CD8-positive, alpha-beta memory T cell (primary cell): ENCODE data around the gene ABLIM2. TPM values are rescaled to one million over a fixed set of nuclear protein-coding genes. Genes with fewer than 3 reads are reported as not detected.

Experiments
- CTCF ChIA-PET: fragments of 350-600 bp; sonication (Branson Sonifier 250); formaldehyde crosslinking; loops from one replicate; lab custom pipeline; 2021; ENCODE audit warnings: antibody characterized with exemption; lab: Charles Lee
- POLR2A ChIA-PET: fragments of 350-600 bp; sonication (Branson Sonifier 250); formaldehyde crosslinking; loops from one replicate; lab custom pipeline; 2021; ENCODE audit warnings: antibody characterized with exemption; lab: Charles Lee
- DNase-seq, 5 donors: peaks; one replicate each; pipeline versions ENCODE4 v3.0.0 to v3.0.0-alpha.2; 2020 to 2022; ENCODE audit warnings: mixed read lengths in 1 of 5
- H3K27ac ChIP-seq: one replicate; pipeline ENCODE4 v1.7.0; 2013; ENCODE audit warnings: low read depth, mild to moderate bottlenecking, low read length, moderate library complexity
- H3K27me3 ChIP-seq: 2 replicates; pipeline ENCODE4 v1.7.0; 2013; ENCODE audit warnings: low read length, mild to moderate bottlenecking; ENCODE audit not compliant: insufficient read depth, poor library complexity, severe bottlenecking
- H3K36me3 ChIP-seq: 2 replicates; pipeline ENCODE4 v1.7.0; 2013; ENCODE audit warnings: mild to moderate bottlenecking, low read length, moderate library complexity; ENCODE audit not compliant: insufficient read depth
- H3K4me1 ChIP-seq: 2 replicates; pipeline ENCODE4 v1.7.0; 2013; ENCODE audit warnings: mild to moderate bottlenecking, low read length, moderate library complexity; ENCODE audit not compliant: insufficient read depth
- H3K4me3 ChIP-seq: 2 replicates; pipeline ENCODE4 v1.7.0; 2013; ENCODE audit warnings: mild to moderate bottlenecking, low read length
- H3K9me3 ChIP-seq: 2 replicates; pipeline ENCODE4 v1.7.0; 2013; ENCODE audit warnings: mild to moderate bottlenecking, low read length
- H3K27ac Mint-ChIP-seq, 8 donors: one replicate each; pipeline ENCODE4 v1.8.0; 2020 to 2021; ENCODE audit warnings: mixed read lengths in 8 of 8, mild to moderate bottlenecking in 6 of 8, inconsistent platforms in 3 of 8, moderate library complexity in 3 of 8
- H3K27me3 Mint-ChIP-seq, 2 donors: one replicate each; pipeline ENCODE4 v1.8.0; 2020 to 2021; ENCODE audit warnings: mixed read lengths in 2 of 2, mild to moderate bottlenecking in 1 of 2, moderate library complexity in 1 of 2
- H3K36me3 Mint-ChIP-seq, 3 donors: one replicate each; pipeline ENCODE4 v1.8.0; 2020 to 2021; ENCODE audit warnings: mixed read lengths in 3 of 3, inconsistent platforms in 1 of 3, mild to moderate bottlenecking in 1 of 3
- H3K4me1 Mint-ChIP-seq, 3 donors: one replicate each; pipeline ENCODE4 v1.8.0; 2020 to 2021; ENCODE audit warnings: mixed read lengths in 3 of 3, inconsistent platforms in 1 of 3, mild to moderate bottlenecking in 1 of 3
- H3K4me3 Mint-ChIP-seq, 7 donors: one replicate each; pipeline ENCODE4 v1.8.0; 2020 to 2021; ENCODE audit warnings: mixed read lengths in 7 of 7, mild to moderate bottlenecking in 6 of 7, moderate library complexity in 4 of 7, inconsistent platforms in 2 of 7
- H3K9me3 Mint-ChIP-seq, 5 donors: one replicate each; pipeline ENCODE4 v1.8.0; 2020 to 2022; ENCODE audit warnings: mixed read lengths in 5 of 5, mild to moderate bottlenecking in 3 of 5, moderate library complexity in 2 of 5, inconsistent platforms in 1 of 5
- polyA plus RNA-seq: library from polyadenylated mRNA; unstranded; fragments of 300-500 nt; fragmentation: Illumina TruSeq; gene quantifications from one replicate; pipeline ENCODE4 v1.2.3, GENCODE V29; 2021
- total RNA-seq, 2 experiments: library from RNA; stranded (reverse); gene quantifications; one replicate each; pipeline ENCODE4 v1.2.3, GENCODE V29; 2021

The ABLIM2 gene
- total and polyA plus RNA-seq, 3 experiments from 2014 or later, result 0.72 to 1.2 (median 1.1) TPM

- no peaks in the 10 kb centered on the region for H3K36me3 ChIP-seq
- POLR2A ChIA-PET, result no interaction called here
- H3K4me1 Mint-ChIP-seq, result no peaks in the 10 kb centered on the region
- H3K4me1 ChIP-seq, result no peaks in the 10 kb centered on the region
- H3K36me3 Mint-ChIP-seq, result peaks cover 0 to 5% (median 1%) of the 10 kb centered on the region in 3 donors
- no peaks in the 10 kb centered on the region for H3K9me3 Mint-ChIP-seq
- DNase-seq, result no peak
- CTCF ChIA-PET, result no interaction called here
- H3K4me3 Mint-ChIP-seq, result no peak overlapping the region
- no peak overlapping the region for H3K27ac Mint-ChIP-seq
- no peak overlapping the region for H3K27ac ChIP-seq
- no peak overlapping the region for H3K4me3 ChIP-seq
- no peaks in the 10 kb centered on the region for H3K27me3 Mint-ChIP-seq
- no peaks in the 10 kb centered on the region for H3K9me3 ChIP-seq
- H3K27me3 ChIP-seq, result no peaks in the 10 kb centered on the region
Observed at GRCh38 chr4:8103421-8104390, 54.9 kb downstream of the ABLIM2 start.

- POLR2A ChIA-PET, result no interaction called here
- no peak overlapping the region for H3K27ac ChIP-seq
- H3K4me1 Mint-ChIP-seq, result no peaks in the 10 kb centered on the region
- H3K4me3 ChIP-seq, result no peak overlapping the region
- H3K27me3 ChIP-seq, result no peaks in the 10 kb centered on the region
- no peaks in the 10 kb centered on the region for H3K4me1 ChIP-seq
- H3K36me3 ChIP-seq, result no peaks in the 10 kb centered on the region
- no peaks in the 10 kb centered on the region for H3K9me3 ChIP-seq
- peaks cover 0 to 5% (median 1%) of the 10 kb centered on the region in 3 donors for H3K36me3 Mint-ChIP-seq
- no peaks in the 10 kb centered on the region for H3K9me3 Mint-ChIP-seq
- no peak for DNase-seq
- no peaks in the 10 kb centered on the region for H3K27me3 Mint-ChIP-seq
- peak overlapping the region in 1 of 8 donors; percentile 54 for H3K27ac Mint-ChIP-seq
- H3K4me3 Mint-ChIP-seq, result no peak overlapping the region
- CTCF ChIA-PET, result no interaction called here
Observed at GRCh38 chr4:8102831-8103230, 55.8 kb downstream of the ABLIM2 start.

DNA sequence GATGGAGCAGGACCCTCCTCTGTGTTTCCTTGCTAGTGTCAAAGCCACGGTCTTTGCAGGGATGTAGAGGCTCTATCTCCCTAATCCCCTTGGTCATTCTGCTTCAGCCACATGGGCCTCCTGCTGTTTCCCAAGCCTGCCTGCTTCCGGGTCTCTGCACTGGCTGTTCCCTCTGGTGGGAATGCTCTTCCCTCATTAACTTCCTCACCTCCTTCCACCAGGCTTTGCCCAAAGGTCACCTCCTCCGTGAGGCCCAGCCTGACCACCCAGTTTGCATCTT, 56.6 kb downstream of the ABLIM2 start:
- Histone ChIP-seq H3K4me3 (no peak overlapping the region), H3K9me3 (no peaks in the 10 kb centered on the region), H3K4me1 (no peaks in the 10 kb centered on the region), H3K27me3 (no peaks in the 10 kb centered on the region), H3K36me3 (no peaks in the 10 kb centered on the region), H3K27ac (no peak overlapping the region)
- no peaks in the 10 kb centered on the region for H3K27me3 Mint-ChIP-seq
- no peak for DNase-seq
- ChIA-PET POLR2A (no interaction called here), CTCF (no interaction called here)
- no peaks in the 10 kb centered on the region for H3K9me3 Mint-ChIP-seq
- peaks cover 0 to 5% (median 1%) of the 10 kb centered on the region in 3 donors for H3K36me3 Mint-ChIP-seq
- no peaks in the 10 kb centered on the region for H3K4me1 Mint-ChIP-seq
- no peak overlapping the region for H3K4me3 Mint-ChIP-seq
- H3K27ac Mint-ChIP-seq, result no peak overlapping the region

- H3K27ac Mint-ChIP-seq, result no peak overlapping the region
- H3K4me1 ChIP-seq, result no peaks in the 10 kb centered on the region
- ChIA-PET CTCF (no interaction called here), POLR2A (no interaction called here)
- no peaks in the 10 kb centered on the region for H3K9me3 Mint-ChIP-seq
- H3K4me1 Mint-ChIP-seq, result no peaks in the 10 kb centered on the region
- no peak for DNase-seq
- H3K27ac ChIP-seq, result no peak overlapping the region
- no peaks in the 10 kb centered on the region for H3K27me3 Mint-ChIP-seq
- peaks cover 0 to 5% (median 1%) of the 10 kb centered on the region in 3 donors for H3K36me3 Mint-ChIP-seq
- H3K27me3 ChIP-seq, result no peaks in the 10 kb centered on the region
- H3K9me3 ChIP-seq, result no peaks in the 10 kb centered on the region
- no peak overlapping the region for H3K4me3 ChIP-seq
- no peak overlapping the region for H3K4me3 Mint-ChIP-seq
- no peaks in the 10 kb centered on the region for H3K36me3 ChIP-seq
Observed at GRCh38 chr4:8101213-8102075, 57.2 kb downstream of the ABLIM2 start.

- no peak overlapping the region for H3K4me3 ChIP-seq
- H3K27ac ChIP-seq, result no peak overlapping the region
- ChIA-PET CTCF (interaction anchor here (0.7 kb wide), 1 partner anchor 1557 kb away, joined by 3 read pairs; no protein-coding TSS in a partner anchor), POLR2A (interaction anchor here (0.6 kb wide), 1 partner anchor 614 kb away, joined by 7 read pairs; no protein-coding TSS in a partner anchor)
- Mint-ChIP-seq H3K4me1 (no peaks in the 10 kb centered on the region), H3K9me3 (peaks cover 0 to 9% (median 3%) of the 10 kb centered on the region in 5 donors), H3K27ac (no peak overlapping the region), H3K36me3 (peaks cover 9 to 13% (median 10%) of the 10 kb centered on the region in 3 donors), H3K4me3 (no peak overlapping the region), H3K27me3 (no peaks in the 10 kb centered on the region)
- DNase-seq, result no peak
- H3K27me3 ChIP-seq, result no peaks in the 10 kb centered on the region
- H3K9me3 ChIP-seq, result no peaks in the 10 kb centered on the region
- no peaks in the 10 kb centered on the region for H3K36me3 ChIP-seq
- no peaks in the 10 kb centered on the region for H3K4me1 ChIP-seq
Observed at GRCh38 chr4:8099981-8100464, 58.6 kb downstream of the ABLIM2 start.

DNA sequence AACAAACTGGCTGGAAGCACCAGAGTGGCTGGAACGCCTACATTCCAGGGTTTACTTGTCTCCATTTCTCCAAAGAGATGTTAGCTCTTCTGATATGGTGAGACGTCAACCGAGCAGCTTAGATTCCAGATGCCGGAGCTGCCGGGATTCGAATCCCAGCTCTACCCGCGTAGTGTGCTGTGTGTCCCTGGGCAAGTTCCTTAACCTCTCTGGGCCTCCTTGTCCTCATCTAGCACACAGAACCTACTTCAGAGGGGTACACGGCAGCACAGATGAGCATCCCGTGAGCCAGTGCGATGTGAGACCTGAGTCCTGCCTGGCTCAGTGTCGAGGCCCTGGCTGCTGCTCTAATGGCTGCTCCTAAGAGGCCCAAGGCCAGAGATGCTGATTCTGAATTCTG, 60.1 kb downstream of the ABLIM2 start:
- no peak overlapping the region for H3K4me3 ChIP-seq
- no peaks in the 10 kb centered on the region for H3K9me3 ChIP-seq
- POLR2A ChIA-PET, result no interaction called here
- H3K36me3 Mint-ChIP-seq, result peaks cover 9 to 27% (median 10%) of the 10 kb centered on the region in 3 donors
- H3K27ac ChIP-seq, result no peak overlapping the region
- H3K9me3 Mint-ChIP-seq, result peaks cover 9 to 22% (median 17%) of the 10 kb centered on the region in 5 donors
- H3K27ac Mint-ChIP-seq, result no peak overlapping the region
- no peaks in the 10 kb centered on the region for H3K4me1 Mint-ChIP-seq
- H3K4me3 Mint-ChIP-seq, result no peak overlapping the region
- H3K27me3 ChIP-seq, result no peaks in the 10 kb centered on the region
- H3K4me1 ChIP-seq, result no peaks in the 10 kb centered on the region
- CTCF ChIA-PET, result interaction anchor here (1.4 kb wide), 1 partner anchor 18 kb away, joined by 3 read pairs; no protein-coding TSS in a partner anchor
- DNase-seq, result no peak
- no peaks in the 10 kb centered on the region for H3K27me3 Mint-ChIP-seq
- no peaks in the 10 kb centered on the region for H3K36me3 ChIP-seq

- POLR2A ChIA-PET, result no interaction called here
- Histone ChIP-seq H3K4me1 (no peaks in the 10 kb centered on the region), H3K27me3 (no peaks in the 10 kb centered on the region), H3K4me3 (no peak overlapping the region), H3K27ac (no peak overlapping the region), H3K36me3 (no peaks in the 10 kb centered on the region), H3K9me3 (no peaks in the 10 kb centered on the region)
- no peak for DNase-seq
- Mint-ChIP-seq H3K27ac (no peak overlapping the region), H3K27me3 (no peaks in the 10 kb centered on the region), H3K4me1 (no peaks in the 10 kb centered on the region), H3K36me3 (peaks cover 9 to 32% (median 10%) of the 10 kb centered on the region in 3 donors), H3K9me3 (peaks cover 13 to 27% (median 19%) of the 10 kb centered on the region in 5 donors), H3K4me3 (no peak overlapping the region)
- CTCF ChIA-PET, result interaction anchor here (1.4 kb wide), 1 partner anchor 17 kb away, joined by 3 read pairs; no protein-coding TSS in a partner anchor
Observed at GRCh38 chr4:8097721-8098345, 60.8 kb downstream of the ABLIM2 start.
